ENCODE data around the gene TMEM185A.
"Not testable (repeated sequence)": the region's sequence is repeated elsewhere in the genome, so short reads cannot be mapped to it uniquely, and the experiment has no call there.

DNA sequence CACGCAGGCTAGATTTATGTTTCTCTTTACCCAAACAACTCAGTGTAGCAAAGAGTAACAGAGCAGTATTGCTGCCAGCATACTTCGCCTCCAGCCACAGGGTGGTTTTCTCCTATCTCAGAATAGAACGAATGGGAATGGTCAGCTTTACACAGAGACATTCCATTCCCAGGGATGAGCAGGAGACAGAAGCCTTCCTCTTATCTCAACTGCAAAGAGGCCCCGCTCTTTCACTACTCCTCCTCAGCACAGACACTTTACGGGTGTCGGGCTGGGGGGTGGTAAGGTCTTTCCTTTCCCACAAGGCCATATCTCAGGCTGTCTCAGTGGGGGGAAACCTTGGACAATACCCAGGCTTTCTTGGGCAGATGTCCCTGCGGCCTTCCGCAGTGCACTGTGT, 4.8 kb downstream of the TMEM185A start:
- TF ChIP-seq, protein P1, sequence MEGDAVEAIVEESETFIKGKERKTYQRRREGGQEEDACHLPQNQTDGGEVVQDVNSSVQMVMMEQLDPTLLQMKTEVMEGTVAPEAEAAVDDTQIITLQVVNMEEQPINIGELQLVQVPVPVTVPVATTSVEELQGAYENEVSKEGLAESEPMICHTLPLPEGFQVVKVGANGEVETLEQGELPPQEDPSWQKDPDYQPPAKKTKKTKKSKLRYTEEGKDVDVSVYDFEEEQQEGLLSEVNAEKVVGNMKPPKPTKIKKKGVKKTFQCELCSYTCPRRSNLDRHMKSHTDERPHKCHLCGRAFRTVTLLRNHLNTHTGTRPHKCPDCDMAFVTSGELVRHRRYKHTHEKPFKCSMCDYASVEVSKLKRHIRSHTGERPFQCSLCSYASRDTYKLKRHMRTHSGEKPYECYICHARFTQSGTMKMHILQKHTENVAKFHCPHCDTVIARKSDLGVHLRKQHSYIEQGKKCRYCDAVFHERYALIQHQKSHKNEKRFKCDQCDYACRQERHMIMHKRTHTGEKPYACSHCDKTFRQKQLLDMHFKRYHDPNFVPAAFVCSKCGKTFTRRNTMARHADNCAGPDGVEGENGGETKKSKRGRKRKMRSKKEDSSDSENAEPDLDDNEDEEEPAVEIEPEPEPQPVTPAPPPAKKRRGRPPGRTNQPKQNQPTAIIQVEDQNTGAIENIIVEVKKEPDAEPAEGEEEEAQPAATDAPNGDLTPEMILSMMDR (IDR thresholded peaks at IDR 0.05; ENCODE audit: low read depth, low read length, poor library complexity, severe bottlenecking) = not testable (repeated sequence)
- not testable (repeated sequence) for TF ChIP-seq EZH2phosphoT487 (IDR thresholded peaks at IDR 0.05; ENCODE audit: borderline replicate concordance, low read length)

Measured in DOHH2 (cell line).